ENCODE measurements around the gene MYBBP1A. TPM values are rescaled to one million over a fixed set of nuclear protein-coding genes. Genes with fewer than 3 reads are reported as not detected.

MYBBP1A gene
- total RNA-seq, 1 experiment from 2014 or later: 163 TPM

DNA sequence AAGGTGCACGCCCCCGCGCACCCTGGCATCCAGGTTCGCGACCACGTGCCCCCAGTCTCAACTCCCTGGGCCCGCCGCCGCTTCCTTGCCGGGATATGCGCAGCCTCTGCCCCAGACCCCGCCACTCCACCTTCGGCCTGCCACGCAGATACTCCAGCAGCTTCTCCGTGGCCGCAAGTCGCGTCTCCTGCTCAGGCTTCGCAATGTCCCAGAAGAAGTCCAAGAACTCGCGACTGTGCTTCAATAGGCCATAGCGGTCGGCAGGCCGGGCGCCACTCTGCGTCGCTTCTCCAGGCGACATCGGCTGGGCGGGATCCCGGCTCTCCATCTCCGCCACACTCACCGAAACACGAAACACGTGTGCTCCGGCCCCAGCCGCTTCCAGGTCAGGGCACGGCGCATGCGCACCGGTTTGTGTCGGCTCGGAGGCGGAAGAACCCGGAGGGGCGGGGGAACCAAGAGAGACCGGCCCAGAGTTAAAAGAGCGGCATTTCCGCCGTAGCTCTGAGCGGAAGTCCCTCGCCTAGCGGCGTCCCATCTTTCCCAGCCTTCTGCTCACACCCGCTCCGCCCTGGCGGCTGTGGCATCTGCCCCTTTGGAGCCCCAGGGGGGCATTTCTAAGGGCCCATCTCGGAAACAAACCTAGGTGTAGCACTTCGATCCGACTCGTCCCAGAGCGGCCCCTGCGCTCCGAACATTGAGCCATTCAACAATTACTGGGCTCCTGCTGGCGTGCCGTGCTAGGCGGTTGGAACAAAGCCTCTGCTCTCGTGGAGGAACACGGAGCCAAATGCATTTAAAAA, at the start of gene MYBBP1A (continued):
- TF ChIP-seq ZNF281 (CRISPR knock-in tag; IDR thresholded peaks at IDR 0.05) (peak; percentile 7; the same call in 1 of the 2 replicates), ZNF232 (CRISPR knock-in tag; IDR thresholded peaks at IDR 0.05) (peak; percentile 69; the same call in 1 of the 2 replicates), AR (CRISPR knock-in tag; IDR thresholded peaks at IDR 0.05) (no peak), ZNF416 (CRISPR knock-in tag; IDR thresholded peaks at IDR 0.05) (no peak), TP53 (CRISPR knock-in tag; IDR thresholded peaks at IDR 0.05) (0 out of 2 replicates have a peak, but pooled peaks have one; percentile 45), ZSCAN18 (CRISPR knock-in tag; IDR thresholded peaks at IDR 0.05) (no peak), ATF6 (CRISPR knock-in tag; IDR thresholded peaks at IDR 0.05) (no peak), ZNF317 (CRISPR knock-in tag; IDR thresholded peaks at IDR 0.05; ENCODE audit: borderline replicate concordance, low read depth) (no peak), MYBL2 (CRISPR knock-in tag; IDR thresholded peaks at IDR 0.05) (0 out of 2 replicates have a peak, but pooled peaks have one; percentile 45), ATF1 (CRISPR knock-in tag; IDR thresholded peaks at IDR 0.05) (0 out of 2 replicates have a peak, but pooled peaks have one; percentile 24), ZNF423 (CRISPR knock-in tag; IDR thresholded peaks at IDR 0.05) (no peak), KAT7 (CRISPR knock-in tag; IDR thresholded peaks at IDR 0.05; ENCODE audit: borderline replicate concordance) (0 out of 2 replicates have a peak, but pooled peaks have one; percentile 47), HMGA2 (CRISPR knock-in tag; IDR thresholded peaks at IDR 0.05) (no peak), ZNF219 (CRISPR knock-in tag; IDR thresholded peaks at IDR 0.05; ENCODE audit: borderline replicate concordance) (no peak), STAT6 (CRISPR knock-in tag; conservative IDR thresholded peaks at IDR 0.05; ENCODE audit: low read depth) (no peak)
- TF ChIP-seq, protein P1, sequence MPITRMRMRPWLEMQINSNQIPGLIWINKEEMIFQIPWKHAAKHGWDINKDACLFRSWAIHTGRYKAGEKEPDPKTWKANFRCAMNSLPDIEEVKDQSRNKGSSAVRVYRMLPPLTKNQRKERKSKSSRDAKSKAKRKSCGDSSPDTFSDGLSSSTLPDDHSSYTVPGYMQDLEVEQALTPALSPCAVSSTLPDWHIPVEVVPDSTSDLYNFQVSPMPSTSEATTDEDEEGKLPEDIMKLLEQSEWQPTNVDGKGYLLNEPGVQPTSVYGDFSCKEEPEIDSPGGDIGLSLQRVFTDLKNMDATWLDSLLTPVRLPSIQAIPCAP (CRISPR knock-in tag; IDR thresholded peaks at IDR 0.05): peak; percentile 89
- TF ChIP-seq, protein P2, sequence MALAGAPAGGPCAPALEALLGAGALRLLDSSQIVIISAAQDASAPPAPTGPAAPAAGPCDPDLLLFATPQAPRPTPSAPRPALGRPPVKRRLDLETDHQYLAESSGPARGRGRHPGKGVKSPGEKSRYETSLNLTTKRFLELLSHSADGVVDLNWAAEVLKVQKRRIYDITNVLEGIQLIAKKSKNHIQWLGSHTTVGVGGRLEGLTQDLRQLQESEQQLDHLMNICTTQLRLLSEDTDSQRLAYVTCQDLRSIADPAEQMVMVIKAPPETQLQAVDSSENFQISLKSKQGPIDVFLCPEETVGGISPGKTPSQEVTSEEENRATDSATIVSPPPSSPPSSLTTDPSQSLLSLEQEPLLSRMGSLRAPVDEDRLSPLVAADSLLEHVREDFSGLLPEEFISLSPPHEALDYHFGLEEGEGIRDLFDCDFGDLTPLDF (CRISPR knock-in tag; IDR thresholded peaks at IDR 0.05): no peak
- TF ChIP-seq, protein P3, sequence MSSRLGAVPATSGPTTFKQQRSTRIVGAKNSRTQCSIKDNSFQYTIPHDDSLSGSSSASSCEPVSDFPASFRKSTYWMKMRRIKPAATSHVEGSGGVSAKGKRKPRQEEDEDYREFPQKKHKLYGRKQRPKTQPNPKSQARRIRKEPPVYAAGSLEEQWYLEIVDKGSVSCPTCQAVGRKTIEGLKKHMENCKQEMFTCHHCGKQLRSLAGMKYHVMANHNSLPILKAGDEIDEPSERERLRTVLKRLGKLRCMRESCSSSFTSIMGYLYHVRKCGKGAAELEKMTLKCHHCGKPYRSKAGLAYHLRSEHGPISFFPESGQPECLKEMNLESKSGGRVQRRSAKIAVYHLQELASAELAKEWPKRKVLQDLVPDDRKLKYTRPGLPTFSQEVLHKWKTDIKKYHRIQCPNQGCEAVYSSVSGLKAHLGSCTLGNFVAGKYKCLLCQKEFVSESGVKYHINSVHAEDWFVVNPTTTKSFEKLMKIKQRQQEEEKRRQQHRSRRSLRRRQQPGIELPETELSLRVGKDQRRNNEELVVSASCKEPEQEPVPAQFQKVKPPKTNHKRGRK (CRISPR knock-in tag; IDR thresholded peaks at IDR 0.05; ENCODE audit: borderline replicate concordance): no peak
- TF ChIP-seq, protein P4, sequence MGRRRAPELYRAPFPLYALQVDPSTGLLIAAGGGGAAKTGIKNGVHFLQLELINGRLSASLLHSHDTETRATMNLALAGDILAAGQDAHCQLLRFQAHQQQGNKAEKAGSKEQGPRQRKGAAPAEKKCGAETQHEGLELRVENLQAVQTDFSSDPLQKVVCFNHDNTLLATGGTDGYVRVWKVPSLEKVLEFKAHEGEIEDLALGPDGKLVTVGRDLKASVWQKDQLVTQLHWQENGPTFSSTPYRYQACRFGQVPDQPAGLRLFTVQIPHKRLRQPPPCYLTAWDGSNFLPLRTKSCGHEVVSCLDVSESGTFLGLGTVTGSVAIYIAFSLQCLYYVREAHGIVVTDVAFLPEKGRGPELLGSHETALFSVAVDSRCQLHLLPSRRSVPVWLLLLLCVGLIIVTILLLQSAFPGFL (CRISPR knock-in tag; IDR thresholded peaks at IDR 0.05; ENCODE audit: borderline replicate concordance): no peak
